Stimulated activated CD4-positive, alpha-beta T cell treated with anti-CD3 and anti-CD28 coated beads, Interleukin-12 subunit alpha, Interleukin-12 subunit beta, amount 100 ng/mL, for 4 hours (primary cell): Measurements from ENCODE around the gene NCAPD2.

ENCODE experiments used
- DNase-seq: peaks from one replicate; pipeline ENCODE4 v3.0.0-alpha.2; 2020

The NCAPD2 gene, protein sequence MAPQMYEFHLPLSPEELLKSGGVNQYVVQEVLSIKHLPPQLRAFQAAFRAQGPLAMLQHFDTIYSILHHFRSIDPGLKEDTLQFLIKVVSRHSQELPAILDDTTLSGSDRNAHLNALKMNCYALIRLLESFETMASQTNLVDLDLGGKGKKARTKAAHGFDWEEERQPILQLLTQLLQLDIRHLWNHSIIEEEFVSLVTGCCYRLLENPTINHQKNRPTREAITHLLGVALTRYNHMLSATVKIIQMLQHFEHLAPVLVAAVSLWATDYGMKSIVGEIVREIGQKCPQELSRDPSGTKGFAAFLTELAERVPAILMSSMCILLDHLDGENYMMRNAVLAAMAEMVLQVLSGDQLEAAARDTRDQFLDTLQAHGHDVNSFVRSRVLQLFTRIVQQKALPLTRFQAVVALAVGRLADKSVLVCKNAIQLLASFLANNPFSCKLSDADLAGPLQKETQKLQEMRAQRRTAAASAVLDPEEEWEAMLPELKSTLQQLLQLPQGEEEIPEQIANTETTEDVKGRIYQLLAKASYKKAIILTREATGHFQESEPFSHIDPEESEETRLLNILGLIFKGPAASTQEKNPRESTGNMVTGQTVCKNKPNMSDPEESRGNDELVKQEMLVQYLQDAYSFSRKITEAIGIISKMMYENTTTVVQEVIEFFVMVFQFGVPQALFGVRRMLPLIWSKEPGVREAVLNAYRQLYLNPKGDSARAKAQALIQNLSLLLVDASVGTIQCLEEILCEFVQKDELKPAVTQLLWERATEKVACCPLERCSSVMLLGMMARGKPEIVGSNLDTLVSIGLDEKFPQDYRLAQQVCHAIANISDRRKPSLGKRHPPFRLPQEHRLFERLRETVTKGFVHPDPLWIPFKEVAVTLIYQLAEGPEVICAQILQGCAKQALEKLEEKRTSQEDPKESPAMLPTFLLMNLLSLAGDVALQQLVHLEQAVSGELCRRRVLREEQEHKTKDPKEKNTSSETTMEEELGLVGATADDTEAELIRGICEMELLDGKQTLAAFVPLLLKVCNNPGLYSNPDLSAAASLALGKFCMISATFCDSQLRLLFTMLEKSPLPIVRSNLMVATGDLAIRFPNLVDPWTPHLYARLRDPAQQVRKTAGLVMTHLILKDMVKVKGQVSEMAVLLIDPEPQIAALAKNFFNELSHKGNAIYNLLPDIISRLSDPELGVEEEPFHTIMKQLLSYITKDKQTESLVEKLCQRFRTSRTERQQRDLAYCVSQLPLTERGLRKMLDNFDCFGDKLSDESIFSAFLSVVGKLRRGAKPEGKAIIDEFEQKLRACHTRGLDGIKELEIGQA (N-terminal part only)

DNA sequence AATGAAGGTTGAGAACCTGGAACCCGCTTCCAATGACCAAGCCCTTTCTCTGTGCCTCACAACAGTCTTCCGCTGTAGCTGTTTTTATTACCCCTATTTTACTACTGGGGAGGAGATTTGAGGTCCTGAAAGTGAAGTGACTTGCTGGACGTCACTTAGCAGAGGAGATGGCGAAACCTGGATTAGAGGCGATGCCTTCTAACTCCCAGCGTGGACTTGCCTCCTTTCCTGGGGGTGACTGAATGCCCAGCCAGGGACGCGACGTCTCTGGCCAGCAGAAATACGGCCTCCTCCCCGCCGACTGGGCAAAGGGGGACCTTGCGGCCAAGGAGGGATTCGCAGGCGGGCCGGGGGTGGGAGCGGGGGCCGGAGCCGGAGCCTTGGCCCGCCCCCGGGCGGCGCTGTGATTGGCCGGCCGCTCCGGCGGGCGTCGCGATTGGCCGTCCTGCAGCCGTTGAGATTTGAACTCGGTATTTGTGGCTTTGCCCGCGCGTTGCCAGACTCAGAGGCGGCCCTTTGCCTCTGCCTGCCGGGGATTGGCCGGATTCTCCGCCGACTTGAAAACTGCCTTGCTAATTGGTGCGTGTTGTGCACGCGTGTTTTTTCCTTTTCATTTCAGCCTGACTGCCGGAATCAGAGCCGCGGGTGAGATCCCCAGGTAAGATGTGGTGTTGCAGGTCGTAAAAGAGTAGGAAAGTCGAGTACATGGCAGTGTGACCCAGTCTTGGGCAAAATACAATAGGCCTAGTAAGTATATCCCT, at the start of gene NCAPD2:
NCAPD2 (plus strand) TSS at position 606 of the 761 bp plus-strand sequence. CDS start 997 bp downstream, outside the sequence.
- peak; percentile 88 for DNase-seq

DNA sequence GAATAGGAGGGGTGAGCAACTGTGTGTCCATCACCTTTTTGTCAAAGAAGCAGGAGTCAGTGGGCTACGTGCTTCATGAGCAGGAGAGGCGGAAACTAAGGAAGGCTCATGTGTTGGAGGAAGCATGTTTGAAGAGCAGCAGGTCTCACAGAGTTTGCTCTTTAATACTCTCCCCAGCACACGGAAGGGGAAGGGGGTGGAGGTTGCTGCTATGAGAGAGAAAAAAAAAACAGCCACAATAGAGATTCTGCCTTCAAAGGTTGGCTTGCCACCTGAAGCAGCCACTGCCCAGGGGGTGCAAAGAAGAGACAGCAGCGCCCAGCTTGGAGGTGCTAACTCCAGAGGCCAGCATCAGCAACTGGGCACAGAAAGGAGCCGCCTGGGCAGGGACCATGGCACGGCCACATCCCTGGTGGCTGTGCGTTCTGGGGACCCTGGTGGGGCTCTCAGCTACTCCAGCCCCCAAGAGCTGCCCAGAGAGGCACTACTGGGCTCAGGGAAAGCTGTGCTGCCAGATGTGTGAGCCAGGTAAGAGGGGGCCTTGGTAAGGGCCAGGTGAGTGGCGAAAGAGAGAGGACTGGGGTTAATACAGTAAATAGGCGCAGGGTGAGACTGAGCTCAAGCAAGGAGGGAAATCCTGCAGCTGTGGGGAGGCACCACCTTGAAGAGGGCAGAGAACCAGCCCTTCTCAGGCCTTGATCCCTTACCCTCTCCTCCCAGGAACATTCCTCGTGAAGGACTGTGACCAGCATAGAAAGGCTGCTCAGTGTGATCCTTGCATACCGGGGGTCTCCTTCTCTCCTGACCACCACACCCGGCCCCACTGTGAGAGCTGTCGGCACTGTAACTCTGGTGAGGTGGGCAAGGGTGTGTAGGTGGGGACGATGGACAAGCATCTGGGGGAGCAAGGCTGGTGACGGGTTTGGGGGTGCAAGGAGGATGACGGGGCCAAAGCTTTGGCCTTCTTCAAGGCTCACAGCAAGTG, 48.9 kb upstream of the NCAPD2 start, which contains the start of gene CD27:
CD27 (plus strand) TSS at position 252 of the 985 bp plus-strand sequence; CDS start at position 393, 141 bp downstream.
- DNase-seq, result no peak

DNA sequence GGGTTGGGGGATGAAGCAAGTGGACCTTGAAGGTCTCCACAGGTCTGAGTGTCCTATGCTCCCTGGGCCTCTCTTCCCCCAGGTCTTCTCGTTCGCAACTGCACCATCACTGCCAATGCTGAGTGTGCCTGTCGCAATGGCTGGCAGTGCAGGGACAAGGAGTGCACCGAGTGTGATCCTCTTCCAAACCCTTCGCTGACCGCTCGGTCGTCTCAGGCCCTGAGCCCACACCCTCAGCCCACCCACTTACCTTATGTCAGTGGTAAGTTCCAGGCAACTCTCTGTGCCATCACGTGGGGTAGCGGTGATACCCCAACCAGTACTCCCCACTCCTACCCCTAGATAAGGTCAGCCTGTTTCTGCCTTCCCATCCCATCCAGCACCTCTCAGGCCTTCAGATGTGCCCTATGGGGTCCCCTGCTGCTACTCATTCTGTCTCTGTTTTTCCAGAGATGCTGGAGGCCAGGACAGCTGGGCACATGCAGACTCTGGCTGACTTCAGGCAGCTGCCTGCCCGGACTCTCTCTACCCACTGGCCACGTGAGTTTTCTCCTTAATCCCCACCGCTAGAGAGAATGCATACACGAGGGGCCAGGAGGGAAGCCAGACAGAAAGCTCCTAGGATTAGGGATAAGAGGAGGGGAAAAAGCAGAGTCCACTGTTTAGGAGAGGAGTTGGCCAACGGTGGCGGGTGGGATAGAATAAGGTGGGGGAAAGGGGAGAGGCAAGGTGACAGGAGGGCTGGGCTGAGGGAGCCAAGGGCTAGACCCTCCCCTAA, 43.6 kb upstream of the NCAPD2 start:
- no peak for DNase-seq

DNA sequence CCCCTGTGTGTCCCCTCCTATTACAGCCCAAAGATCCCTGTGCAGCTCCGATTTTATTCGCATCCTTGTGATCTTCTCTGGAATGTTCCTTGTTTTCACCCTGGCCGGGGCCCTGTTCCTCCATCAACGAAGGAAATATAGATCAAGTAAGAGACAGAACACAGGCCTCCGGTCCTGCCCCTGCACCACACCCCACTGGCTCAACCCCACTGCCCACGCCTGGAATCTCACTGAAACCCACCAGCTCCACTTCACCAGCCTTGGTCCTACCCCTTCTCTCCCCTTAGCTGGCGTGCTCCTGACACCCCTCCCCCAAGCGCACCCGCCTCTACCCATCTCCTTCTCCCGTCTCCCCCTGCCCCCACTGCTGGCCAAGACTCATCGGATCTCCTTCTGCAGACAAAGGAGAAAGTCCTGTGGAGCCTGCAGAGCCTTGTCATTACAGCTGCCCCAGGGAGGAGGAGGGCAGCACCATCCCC, 43.0 kb upstream of the NCAPD2 start:
- DNase-seq, result no peak

DNA sequence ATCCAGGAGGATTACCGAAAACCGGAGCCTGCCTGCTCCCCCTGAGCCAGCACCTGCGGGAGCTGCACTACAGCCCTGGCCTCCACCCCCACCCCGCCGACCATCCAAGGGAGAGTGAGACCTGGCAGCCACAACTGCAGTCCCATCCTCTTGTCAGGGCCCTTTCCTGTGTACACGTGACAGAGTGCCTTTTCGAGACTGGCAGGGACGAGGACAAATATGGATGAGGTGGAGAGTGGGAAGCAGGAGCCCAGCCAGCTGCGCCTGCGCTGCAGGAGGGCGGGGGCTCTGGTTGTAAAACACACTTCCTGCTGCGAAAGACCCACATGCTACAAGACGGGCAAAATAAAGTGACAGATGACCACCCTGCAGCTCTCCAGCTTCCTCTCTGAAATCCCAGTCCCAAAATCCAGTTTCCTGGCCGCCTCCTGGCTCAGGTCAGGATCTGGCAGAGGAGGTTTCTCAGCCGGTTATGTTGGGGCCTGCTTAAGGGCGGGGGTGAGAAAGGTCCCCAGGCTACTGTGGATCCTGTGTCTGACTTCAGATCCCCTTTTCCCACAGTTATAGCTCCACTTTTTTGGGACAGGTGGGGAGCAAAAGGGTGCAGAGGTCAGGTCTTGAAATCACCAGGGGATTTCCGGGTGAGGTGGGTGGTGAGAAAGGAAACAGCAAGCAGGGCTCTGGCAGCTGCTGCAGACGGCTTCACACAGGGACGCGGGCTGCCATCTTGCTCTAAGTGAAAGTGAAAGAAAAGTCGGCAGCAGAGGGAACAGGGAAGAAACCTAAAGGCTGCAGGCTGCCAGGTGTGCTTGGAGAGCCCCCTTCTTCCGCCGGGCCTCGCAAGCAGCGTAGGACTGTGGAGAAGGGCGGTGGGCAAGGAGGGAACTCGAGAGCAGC, 42.3 kb upstream of the NCAPD2 start, which contains the start of gene TAPBPL:
TAPBPL (plus strand) TSS at position 695 of the 897 bp plus-strand sequence. CDS start 207 bp downstream, outside the sequence.
- DNase-seq, result peak; percentile 70

DNA sequence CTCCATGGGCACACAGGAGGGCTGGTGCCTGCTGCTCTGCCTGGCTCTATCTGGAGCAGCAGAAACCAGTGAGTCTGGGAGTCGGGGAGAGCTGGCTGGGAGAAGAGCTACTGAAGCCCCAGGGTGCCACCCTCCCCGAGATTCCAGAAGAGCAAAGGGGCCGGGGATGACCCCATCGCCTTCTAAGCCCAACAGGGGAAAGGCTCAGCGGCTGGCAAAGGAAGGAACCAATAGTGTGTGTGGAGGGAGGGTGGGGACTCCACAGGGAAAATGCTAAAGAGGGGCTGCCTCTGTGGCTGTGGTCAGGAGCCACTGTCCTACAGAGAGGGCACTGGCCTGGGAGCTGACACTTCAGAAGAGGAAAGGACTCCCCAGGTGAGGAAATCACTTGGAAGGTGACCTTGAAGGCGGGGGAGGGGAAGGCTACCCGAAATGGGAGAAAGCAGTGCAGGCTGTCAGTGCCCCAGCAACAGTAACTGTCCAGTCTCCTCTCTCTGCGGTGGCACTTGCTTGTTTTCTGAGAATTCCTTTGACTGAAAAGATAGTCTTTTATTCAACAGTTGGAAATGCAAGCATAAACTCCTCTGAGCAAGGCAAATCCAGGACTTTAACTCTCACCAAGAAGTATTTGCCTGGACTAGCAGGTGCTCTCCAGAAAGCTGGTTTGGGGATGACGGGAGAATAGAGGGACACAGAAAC, 41.5 kb upstream of the NCAPD2 start:
- peak; percentile 36 for DNase-seq

DNA sequence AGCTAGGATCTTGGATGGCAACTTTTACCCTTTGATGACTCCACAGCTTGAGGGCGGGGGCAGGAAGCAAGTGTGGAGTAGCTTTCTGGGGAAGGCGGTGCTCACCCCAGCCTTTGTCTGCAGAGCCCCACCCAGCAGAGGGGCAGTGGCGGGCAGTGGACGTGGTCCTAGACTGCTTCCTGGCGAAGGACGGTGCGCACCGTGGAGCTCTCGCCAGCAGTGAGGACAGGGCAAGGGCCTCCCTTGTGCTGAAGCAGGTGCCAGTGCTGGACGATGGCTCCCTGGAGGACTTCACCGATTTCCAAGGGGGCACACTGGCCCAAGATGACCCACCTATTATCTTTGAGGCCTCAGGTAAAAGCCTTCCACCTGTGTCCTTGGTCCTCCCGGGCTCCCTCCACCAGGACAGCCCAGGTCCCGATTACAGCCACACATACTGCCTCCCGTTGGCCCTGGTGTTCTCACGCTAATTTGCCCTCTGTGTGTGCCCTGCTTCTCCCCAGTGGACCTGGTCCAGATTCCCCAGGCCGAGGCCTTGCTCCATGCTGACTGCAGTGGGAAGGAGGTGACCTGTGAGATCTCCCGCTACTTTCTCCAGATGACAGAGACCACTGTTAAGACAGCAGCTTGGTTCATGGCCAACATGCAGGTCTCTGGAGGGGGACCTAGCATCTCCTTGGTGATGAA, 40.8 kb upstream of the NCAPD2 start:
- DNase-seq, result no peak

DNA sequence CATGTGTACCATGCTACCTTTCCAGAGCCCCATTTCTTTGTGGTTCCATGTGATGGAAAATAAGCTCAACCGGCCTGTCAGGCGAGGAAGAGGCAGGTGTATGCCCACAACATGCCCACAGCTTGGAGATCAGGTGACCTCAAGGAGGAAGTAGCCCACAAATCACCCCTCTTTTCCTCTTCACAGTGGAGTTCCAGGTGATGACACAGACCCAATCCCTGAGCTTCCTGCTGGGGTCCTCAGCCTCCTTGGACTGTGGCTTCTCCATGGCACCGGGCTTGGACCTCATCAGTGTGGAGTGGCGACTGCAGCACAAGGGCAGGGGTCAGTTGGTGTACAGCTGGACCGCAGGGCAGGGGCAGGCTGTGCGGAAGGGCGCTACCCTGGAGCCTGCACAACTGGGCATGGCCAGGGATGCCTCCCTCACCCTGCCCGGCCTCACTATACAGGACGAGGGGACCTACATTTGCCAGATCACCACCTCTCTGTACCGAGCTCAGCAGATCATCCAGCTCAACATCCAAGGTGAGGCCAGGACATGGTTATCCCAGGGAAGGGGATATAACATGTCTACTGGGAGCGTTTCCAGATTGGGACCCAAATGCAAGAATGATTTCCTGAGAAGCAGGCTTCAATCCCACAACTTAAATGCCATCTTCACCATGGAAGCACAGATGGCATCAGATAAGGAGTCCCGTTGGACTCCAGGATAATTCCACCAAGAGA, 36.5 kb upstream of the NCAPD2 start:
- DNase-seq, result no peak

DNA sequence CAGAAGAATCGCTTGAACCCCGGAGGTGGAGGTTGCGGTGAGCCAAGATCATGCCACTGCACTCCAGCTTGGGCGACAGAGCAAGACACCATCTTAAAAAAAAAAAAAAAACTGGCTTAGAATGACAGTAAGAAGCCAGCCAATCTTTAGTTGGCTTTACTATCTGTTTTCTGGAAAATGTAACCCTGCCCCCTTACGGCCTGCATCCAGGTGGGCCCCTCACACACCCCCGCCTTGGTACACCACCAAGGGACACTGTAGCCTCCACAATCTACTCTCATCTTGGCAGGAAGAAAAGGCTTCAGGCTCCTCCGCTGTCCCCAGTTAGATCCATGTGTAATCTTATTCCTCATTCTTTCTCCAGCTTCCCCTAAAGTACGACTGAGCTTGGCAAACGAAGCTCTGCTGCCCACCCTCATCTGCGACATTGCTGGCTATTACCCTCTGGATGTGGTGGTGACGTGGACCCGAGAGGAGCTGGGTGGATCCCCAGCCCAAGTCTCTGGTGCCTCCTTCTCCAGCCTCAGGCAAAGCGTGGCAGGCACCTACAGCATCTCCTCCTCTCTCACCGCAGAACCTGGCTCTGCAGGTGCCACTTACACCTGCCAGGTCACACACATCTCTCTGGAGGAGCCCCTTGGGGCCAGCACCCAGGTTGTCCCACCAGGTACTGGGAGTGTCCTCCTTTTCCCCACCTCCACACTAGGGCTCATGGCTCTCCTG, 35.5 kb upstream of the NCAPD2 start:
- DNase-seq, result no peak

DNA sequence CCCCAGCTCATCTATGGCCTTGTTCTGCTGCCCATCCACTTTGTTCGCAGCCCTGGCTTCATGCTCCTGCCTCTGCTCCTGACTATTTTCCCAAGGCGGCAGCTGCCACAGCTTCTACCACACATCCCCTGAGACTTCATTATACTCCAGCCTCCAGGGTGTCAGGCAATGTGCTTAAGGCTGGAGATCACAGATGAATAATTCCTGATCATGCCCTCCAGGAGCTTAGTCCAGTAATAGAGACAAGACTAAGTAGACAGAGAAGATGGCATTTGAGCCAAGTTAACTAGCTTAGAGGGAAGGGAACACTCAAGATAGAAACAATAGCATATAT, 34.9 kb upstream of the NCAPD2 start:
- DNase-seq, result no peak

DNA sequence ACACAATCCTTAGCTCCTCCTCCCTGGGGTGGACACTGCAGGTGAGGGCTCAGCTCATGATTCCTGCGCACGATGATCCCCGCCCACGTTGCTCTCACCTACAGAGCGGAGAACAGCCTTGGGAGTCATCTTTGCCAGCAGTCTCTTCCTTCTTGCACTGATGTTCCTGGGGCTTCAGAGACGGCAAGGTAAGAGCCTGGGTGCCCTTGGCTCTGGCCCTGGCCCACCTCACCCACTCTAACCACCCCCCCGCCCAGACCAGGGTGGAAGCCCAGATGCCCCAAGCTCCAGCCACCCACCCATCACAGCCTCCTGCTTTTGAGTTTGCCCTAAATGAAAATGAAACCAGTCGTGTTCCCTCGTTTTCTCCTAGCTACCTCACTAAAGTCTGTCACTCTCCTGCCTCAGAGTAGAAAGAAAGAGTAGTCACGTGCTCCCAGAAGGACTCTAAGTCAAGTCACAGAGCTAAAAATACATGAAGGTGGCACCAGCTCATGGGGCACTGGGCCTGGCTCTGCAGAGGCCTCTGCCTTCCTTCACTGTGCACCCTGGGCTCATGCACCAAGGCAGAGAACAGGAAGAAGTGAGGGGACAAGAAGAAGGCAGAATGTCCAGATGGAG, 33.0 kb upstream of the NCAPD2 start:
- peak; percentile 39 for DNase-seq

DNA sequence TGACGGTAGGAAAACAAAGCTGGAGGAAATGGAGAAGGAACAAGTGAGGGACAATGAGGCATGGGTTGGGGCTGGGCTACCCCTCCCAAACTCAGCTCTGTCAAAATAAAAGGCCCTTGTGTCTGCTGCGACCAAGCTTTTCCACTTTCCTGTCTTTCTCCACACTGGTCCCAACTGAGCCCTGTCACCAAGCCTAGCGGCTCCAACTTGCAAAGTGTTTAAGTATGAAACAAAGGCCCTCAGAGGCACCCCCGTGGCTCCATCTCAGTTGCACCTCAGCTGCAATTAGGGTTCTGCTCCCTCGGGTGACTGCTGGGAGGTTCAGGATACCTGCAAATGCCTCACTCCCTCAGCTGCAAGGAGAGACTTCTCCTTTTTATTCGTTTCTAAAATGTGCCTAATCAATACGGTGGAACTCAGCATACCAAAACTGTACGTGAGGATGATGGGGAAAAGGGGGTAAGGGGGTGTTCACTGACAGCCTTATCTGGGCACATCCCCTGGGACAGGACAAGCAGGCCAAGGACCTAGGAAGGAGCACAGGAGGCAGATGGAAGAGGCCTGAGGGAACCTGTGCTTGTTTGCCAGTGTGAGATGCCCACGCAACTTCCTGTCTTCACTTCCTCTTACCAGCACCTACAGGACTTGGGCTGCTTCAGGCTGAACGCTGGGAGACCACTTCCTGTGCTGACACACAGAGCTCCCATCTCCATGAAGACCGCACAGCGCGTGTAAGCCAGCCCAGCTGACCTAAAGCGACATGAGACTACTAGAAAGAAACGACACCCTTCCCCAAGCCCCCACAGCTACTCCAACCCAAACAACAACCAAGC, 32.3 kb upstream of the NCAPD2 start:
- peak; percentile 63 for DNase-seq

DNA sequence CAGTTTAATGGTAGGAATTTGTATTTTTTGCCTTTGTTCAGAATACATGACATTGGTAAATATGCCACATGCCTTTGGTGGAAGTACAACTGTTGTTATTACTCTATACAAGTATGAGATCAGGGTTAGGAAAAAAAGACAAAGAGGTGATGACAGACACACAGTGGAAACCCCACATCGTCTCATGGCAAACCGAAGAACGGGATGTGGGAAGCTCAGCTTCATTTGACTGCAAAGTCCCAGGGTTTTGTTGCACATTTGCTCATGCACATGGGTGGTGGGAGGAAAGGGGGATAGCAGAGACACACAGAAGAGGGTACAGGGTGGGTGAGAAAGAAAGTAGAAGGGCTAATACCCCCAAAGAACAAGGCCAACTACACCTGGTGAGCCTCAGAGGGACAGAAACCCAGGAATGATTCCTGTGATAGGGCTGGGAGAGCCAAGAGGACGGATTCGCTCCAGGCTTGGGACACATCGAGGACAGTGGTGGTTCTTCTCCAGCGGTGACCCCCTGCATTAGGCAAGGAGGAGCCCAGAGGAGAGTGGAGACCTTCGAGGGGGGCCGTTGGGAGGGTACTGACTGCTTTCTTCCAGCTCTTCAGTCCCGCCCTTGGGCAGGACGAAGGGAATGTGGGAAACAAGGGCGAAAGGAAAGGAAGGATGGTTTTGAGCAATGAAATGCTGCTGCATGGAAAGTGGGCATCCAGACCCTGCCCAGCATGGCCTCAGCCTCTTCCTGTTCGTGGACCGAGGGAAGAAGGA, 31.5 kb upstream of the NCAPD2 start:
- no peak for DNase-seq

DNA sequence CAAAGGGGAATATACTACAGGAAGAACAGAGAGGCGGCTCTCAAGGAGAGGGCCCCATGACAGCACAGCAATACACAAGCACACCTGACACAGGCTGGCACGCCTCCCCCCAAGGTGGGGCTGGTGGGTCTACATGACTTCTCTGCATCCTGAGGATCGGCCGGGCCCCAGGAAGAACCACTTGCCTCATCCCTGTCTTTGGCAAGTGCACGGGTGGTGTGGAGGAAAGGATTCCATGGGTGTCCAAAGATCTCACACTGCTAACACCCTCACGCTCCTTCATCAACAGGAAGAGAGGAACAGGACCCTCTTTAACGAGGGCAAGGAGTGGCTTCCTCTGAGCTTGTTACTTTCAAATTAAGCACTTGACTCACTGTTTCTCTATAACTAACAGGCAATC, 30.7 kb upstream of the NCAPD2 start:
- DNase-seq, result no peak
